Suppressor macrophage treated with lipopolysaccharide for 4 hours (primary cell): ENCODE measurements around the gene POLD2.

Source experiments
- DNase-seq: peaks from one replicate; pipeline ENCODE4 v3.0.0-alpha.2; 2020

POLD2 gene

DNA sequence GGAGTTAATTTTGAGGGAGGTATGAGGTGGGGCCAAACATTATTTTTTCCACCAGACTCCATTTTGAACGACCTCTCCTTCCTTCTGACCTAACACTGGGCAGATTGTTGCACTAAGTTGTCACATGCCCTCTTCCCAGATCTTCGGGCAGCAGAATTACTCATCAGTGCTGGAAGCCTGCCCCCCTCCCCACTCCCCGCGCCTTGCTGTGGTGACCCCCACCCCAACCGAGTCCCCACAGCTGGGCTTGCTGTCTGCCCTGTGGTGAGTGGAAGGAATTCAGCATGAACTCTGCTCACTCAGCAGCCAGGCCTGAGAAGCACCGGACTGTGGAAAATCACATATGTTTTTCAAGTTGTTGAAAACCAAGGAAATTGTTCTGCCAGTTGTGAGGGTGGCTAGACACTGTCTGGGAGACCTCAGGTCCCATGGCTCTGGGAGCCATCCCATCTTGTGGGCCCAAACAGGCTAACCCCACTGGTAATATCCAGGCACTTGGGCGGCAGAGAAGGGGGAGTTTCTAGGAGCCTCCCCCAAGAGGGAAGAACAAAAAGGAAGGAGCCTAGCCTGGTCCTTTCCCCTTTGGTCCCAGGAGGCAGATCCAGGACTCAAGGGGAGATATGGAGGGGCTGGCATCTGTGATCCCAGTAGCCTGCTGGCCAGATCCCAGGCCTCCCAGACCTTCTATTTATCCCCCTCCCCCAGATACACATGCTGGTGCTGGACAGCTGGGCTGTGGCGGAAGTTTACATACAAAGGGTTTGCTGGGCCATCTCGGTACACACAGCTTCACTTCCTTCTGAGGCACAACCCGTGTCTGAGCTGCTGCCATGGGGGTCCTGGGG is 22.7 kb downstream of the POLD2 start:
- no peak for DNase-seq

DNA sequence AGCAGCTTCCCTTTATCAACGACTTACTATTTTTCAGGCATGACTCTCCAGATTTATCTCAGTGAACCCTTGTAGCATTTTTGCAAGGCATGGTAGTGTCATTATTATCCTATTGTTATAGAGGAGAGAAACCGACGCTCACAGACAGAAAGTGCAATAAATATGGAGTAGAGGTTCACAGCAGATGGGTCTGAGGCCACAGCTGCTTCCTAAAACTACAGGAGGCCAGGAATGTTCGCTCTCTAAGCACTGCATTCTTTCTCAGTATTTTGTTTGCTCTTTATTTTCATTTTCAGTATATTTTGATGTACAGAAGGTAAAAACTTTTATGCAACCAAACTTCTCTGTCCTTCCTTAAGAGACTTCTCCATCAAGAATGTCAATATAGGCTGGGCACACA is 23.7 kb downstream of the POLD2 start:
- DNase-seq, result no peak

DNA sequence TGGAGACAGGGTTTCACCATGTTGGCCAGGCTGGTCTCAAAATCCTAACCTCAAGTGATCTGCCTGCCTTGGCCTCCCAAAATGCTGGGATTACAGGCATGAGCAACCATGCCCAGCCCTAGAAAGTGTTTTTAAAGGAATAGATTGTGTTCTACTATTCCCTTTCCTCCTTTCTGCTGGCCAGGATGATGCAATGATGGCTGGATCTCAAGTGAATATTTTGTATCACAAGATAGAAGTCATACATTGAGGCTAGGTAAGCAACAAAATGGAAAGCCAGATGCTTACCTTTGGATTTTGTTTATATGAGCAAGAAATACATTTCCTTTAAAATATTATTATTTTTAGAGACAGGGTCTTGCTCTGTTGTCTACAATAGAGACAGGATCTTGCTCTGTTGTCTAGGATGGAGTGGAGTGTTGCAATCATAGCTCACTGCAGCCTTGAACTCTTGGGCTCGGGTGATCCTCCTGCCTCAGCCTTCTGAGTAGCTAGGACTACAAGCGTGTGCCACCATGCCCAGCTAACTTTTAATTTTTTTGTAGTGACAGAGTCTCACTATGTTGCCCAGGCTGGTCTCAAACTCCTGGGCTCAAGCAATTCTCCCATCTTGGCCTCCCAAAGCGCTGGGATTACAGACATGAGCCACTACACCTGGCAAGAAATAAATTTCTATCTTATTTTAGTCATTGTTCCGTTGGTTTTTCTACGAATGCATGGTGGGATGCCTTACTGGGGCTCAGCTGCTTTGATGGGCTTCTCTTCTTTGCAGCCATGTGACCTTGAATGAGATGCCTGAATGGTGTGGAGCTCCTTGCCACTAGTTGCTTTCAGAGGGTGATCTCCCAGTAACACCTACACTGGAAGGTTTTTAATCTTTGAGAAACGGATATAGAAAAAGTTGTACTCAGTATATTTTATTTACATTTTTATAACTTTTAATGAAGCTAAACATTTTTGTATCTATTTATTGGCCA is 25.0 kb downstream of the POLD2 start:
- DNase-seq, result no peak

DNA sequence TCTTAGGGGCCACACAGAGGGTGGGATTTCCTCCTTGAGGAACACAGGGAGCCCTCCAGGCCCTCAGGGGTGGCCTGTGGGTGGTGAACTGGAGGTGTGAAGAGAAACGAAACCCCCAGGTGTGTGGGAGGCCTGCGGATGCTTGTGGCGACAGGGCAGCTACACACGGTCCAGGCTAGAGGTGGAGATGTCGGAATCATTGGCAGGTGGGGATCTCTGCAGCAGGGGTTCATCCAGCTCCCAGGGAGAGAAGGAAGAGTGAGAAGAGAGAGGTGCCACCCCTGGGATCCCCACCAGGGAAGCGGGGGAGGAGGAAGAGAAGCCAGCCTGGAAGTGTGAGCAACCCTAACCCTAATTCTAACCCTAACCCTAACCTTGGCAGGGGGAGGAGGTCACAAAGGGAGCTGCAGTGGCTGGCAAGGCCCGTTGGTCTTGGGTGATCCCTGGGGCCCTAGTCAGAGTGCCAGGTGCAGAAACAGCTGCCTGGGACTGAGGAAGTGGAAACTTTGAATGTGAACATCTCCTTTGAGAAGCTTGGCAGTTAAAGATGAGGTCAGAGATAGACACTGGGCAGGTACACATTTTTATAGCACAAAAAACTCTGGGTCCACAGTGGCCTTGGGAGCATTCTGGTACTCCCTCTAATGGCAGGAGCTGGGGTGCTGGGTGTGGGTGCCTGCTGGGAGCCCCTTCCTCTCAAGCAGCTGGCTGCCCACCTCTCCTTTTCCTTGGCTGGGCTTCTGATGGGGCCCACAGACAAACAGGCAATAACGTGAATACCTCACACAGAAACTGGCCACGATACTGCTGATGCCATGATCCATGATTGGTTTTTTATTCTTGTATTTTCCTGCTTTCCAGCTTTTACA is 26.1 kb downstream of the POLD2 start:
- DNase-seq, result no peak

DNA sequence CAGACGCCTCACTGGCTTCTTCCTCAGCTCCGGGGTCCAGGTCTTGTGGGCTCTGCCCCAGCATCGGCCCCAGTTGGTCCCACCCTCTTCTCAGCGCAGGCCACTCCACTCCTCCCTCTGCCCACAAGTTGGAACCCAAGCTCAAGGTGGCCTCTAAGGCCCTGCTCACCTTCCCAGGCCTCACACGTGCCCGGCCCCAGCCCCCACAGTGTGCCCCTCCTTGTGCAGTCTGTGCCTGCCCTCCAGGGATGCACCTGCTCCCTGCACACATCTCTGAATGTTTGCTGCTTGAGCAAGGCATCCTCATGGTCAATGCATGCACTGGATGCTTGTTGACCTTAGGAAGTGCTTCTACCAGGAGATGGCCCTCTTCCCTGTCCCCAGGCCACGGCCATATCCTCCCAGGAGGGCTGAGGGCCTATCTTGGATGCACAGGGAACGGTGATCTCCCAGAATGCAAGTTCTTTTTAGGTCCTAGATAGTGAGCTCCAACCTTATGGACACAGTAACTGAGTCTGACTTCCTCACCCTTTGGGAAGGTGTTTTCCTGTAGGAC is 26.9 kb downstream of the POLD2 start:
- DNase-seq, result no peak

DNA sequence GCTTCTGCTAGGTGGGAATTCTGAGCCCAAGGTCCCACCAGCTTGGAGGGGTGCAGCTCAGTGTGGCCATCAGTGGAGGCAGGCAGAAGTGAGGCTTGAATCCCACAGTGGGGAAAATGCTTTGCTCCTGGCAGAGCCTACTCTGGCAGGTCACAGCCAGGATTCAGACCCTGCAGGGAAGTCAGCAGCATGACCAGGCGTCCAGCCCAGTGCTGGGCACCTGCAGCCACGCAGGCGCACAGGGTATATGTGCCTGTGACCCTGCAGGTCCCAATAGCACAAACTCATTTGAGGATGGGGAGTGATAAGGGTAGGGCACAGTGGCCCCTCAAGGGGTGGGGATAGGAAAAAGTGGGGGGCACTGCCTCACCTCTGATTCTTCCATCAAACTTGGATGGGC is 27.6 kb downstream of the POLD2 start:
- DNase-seq, result no peak

DNA sequence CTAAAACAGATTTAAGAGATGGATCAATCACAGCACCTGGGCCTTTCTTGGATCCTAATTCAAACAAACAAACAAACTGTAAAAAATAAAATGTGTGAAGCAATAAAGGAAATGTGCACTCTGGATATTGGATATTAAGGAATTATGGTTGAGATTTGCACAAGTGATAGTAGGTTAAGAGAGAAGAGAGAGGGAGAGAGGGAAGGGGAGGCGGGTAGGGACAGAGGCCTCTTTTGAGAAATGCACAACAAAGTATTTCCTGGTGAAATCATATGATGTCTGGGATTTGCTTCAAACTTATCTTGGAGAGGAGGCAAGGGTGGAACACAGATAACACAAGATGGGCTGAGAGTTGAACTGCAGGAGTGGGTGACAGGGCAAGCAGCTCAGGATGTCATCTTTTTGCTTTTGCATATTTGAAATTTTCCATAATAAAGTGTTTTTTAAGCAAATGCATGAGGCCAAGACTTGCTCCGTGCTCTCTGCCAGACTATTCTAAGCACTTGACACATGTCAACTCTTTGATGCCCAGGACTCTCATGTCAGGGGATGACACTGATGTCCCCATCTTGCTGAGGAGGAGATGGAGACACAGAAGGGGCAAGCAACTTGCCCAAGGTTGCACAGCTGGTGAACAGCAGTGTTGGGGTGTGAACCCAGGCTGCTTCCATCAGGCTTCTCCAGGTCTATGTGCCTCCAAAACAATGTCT is 28.3 kb downstream of the POLD2 start:
- DNase-seq, result no peak

DNA sequence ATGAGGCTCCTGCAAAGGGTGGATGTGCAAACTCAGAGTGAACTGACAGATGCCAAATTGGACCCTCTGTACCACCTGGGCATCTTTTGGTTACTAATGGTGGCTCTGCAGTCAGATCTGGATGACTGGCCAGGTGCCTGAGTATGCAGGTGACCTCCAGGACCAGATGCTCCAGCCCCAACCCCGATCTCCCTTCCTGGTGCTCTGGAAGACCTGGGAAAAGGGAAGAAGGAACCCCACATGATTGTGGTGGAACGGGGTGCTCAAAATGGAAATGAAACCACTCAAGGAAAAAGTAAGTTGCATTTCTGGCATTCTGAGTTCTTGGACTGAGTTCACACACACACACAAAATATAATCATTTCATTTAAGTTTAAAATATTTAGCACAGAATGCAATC is 29.0 kb downstream of the POLD2 start:
- DNase-seq, result no peak

DNA sequence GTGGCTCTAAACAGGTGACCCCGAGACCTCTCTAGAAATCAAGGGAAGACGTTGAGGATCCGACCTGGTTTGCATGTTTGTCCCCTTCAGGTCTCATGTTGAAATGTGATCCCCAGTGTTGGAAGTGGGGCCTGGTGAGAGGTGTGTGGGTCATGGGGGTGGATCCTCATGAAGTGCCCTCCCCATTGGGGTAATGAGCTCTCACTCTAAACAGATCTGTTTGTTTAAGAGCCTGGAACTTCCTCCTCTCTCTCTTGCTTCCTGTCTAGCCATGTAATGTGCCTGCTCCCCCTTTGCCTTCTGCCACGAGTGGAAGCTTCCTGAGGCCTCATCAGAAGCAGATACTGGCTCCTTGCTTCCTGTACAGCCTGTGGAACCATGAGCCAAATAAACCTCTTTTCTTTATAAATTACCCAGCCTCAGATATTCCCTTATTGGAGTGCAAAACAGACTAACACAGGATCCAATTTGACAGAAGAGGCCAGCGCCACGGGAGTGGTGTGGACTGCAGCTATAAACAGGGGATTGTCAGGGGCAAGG is 30.2 kb downstream of the POLD2 start:
- no peak for DNase-seq

DNA sequence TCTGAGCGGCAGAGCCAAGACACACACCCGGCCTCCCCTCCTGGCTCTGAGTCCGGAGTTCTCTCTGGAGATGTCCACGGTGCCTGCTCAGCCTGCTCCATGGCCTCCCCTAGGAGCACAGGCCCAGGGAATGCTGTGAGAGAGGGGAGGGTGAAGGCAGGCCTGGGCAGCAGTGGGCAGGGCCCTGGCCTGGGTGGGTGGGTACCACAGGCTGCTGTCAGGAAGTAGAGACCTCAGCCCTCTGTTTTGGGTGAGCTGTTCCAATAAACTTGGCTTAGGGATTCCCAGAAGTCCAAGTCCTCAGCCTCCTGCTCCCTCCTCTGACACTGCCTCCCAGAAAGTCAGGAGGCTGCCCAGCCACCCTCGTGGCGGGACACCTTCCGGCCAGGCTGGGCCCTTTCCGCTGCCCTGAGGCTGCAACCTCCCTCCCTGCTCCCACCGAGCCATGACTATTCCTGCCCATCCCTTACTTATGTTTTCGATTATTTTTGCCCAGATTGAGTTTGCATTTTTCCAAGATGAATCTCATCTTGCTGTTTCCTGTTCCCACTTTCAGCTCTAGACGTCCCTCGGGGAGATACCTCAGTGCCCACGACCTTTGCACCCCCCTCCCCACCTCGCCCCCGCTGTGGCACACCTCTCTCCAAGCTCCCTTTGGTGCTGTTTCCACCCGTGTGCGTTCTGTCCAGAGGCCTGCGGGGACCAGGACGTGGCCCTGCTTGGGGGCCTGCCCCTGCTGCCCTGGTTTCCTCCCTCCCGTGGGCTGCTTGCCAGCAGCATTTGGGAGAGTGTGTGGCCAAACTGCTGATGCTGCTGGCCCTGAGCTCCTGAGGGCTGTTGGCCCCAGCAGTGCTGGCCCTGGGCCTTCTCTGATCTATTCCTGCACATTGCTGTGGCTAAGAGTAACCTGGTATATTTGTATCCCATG is 35.2 kb downstream of the POLD2 start:
- DNase-seq, result no peak

DNA sequence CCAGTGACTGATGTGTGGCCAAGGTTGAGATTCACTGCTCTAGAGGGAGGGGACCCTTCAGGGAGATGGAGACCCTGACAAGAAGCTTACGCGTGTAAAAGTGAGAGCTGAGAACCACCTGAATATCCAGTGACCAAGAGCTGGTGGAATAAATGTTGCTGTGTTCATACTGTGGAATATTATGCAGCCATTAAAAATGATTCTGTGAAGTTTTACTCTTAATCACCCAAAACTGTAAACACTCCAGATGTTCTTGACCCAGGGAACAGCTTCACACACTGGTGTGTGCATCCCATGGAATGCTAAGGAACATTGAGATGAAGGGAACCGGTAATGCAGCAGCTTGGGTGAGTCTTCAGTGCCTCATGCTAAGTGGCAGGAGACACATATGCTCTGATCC is 36.7 kb downstream of the POLD2 start:
- no peak for DNase-seq

DNA sequence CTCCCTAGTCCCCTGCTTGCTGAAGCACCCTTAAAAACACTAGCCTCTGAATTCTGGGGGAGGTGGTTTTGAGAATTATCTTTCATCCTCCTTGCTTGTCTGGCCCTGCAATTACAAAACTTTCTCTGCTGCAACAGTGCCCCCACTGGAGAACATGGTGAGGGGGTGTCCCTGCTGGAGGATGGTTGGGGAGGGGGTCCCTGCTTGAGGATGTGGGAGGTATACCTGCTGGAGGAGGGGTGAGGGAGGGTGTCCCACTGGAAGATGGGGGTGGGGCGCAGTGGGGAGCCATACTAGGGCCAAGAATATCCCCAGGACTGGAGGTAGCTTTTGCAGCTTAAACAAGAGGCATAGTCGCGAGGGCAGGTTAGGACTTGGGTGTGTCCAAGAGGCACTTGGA is 37.8 kb downstream of the POLD2 start:
- no peak for DNase-seq

DNA sequence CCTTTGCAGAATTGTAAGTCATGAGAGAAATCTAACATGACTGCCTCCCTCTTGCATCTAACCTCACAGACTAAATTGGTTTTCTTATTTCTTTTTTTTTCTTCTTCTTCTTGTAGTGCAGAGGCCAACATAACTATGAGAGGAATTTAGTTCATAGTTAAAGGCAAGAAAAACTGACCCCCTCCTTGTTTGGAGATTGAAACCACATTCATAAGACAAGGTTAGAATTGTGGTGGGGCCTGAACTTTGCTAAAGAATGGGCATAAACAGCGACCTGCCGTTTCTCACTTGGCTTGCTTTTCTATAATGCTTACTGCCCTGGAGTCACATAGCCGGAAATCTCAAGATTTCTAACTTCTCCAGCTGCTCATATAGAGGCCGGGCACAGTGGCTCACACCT is 38.6 kb downstream of the POLD2 start:
- DNase-seq, result no peak

DNA sequence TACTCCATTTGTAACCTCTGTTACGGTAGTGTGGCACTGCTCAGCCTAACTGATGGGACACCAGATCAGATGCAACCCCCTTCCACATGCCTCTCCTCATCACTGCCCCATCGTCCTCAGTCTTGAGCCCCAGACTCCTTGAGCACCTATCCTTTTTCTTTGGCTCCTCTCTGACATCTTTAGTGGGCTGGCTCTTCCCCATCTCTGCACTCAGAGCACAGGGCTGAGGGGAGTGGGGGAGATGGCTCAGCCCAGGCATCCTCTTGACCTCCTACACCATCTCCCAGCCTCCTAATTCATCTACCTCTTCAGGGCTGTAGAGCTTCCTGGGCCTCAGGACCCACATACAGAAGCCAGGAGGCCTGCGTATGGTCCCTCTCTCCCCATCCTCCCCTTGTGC is 39.6 kb downstream of the POLD2 start:
- no peak for DNase-seq

DNA sequence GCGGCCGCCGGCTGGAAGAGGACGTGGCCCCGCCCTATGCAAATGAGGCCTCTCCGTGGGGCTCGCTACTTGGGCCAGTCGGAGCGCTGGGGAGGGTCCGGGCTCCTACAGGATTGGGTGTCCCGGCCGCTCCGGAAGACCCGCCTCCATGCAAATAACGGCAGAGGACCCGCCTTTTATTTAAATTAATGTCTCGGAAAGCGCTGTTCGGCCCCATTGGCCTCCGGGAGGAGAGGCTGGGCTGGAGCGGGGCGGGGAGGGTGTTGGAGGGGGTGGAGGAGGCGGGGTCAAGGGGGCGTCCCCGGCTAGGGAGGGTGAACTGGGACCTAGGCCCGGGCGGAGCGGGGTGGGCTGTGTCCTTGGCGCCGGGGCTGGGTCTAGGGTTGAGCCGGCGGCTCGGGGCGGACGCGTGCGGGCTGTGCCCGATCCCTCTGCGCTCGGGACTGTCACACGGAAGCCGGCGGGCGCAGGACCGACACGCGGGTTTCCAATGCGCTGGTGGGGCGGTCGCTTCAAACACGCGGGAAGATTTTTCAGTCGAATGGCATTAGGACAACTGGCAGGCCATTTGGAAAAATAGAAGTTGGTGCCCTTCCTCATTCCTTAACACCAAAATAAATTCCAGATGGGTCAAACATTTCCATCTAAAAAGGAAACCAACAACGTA is 40.7 kb downstream of the POLD2 start:
- peak; percentile 99 for DNase-seq

DNA sequence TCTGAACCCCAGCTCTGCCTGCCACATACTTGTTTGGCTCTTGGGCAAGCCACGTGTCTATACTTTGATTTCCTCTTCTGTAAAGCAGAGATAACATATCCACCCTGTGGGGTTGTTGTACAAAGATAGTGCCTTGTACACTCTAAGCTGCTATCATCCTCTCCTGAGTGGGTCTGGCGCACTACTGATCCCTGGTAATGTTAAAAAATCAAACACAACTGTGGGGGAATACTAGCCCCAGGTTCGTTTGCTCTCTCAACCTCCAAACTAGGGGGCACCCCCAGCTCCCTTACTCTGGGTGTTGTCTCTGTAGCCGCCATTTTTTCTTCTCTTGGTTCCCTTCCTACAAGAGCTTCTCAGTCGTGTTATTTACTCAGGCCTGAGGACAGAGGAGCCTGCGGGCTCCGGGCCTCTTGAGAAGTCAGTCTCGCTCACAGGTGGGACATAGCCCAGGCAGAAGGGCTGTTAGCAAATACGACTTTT is 42.0 kb downstream of the POLD2 start:
- DNase-seq, result no peak

DNA sequence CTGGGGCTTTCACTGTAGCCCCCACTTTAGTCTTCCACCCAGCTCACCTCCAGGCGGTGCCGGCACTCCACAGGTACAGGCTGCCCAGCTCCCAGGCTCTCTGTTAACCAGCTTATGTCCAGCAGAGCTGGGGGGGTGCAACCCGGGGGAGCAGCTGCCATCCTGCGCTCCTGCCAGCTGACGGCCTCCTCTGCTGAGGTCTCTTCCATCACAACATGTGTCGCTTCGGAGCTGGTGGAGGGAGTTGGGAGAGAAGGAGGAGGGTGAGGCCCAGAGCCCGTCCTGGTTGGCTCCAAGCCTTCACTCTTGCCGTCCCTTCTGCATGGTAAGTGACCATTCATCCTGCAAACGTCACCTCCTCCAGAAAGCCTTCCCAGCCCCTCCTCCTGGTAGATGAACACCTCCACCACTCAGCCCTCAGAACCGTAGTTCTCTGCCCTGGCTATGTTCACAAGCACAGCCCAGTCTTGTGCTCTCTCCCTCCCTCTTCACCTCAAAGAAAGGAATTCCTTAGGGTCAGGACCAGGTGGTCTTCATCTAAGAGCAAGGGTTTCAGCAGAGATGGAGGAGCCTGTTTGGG is 42.6 kb downstream of the POLD2 start:
- no peak for DNase-seq

DNA sequence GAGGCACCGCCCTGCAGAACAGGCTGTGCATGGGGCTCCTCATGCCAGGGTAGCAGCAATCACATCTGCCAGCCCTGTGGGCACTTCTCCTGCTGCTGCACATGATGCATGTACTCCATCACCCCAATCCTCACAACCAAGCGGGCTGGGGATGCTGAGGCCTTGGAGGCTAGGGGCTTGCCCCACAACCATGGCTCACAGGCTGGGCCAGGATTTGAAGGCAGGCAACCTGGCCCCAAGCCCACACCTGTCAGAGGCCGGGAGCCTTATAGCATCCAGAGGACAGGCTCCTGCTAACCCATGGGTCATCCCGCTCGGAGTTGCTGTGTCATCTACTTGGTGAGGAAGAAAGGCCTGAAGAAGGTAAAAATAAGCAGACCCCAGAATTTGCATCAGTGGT is 43.2 kb downstream of the POLD2 start:
- no peak for DNase-seq

DNA sequence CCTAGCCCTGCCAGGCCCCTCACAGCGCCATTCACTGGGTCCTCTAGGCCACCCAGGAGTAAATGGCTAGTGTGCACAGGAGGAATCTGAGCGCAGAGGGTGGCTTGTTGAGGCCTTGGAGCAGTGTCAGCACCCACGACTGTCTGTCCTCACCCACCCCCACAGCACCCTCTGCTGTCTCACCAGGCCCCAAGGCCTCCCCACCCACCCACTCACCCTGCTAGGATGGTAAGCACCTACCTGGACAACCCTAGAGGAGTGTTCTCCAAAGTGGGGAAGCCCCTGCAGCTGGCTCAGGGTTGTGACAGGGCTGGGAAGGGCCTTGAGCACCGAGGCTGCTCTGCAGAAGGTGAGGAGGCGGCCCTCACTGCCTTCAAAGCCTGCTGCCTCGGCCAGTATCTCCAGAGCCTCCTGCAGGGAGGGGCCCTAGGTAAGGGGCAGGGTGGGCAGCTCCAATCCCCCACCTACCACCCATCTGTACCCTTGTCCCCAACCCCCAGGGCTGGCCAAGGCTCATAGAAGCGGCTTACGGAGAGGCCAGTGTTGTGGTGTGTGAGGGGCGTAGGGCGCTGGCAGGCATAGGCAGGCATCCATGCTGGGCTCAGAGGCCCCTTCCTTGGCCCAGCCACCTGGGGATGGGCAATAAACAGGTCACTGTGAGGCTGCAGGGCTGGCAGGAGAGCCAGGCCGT is 43.9 kb downstream of the POLD2 start:
- DNase-seq, result no peak
